Neutrophil (primary cell): ENCODE data around the gene SENP8.

Experiments
- H3K27ac ChIP-seq: fragments of 200-600 bp; sonication (generic); 2 replicates; pipeline ENCODE4 v1.5.1; 2016; ENCODE audit warnings: mild to moderate bottlenecking, moderate library complexity
- H3K27me3 ChIP-seq: fragments of 200-600 bp; sonication (generic); 2 replicates; pipeline ENCODE4 v1.6.0; 2016; ENCODE audit warnings: mild to moderate bottlenecking
- H3K36me3 ChIP-seq: fragments of 200-600 bp; sonication (generic); 2 replicates; pipeline ENCODE4 v1.5.1; 2017
- H3K4me1 ChIP-seq, 2 experiments: fragments of 200-600 bp in 1 of 2; sonication (generic) in 1 of 2; 1 replicate in 1 of 2; 2 replicates in 1 of 2; pipeline versions ENCODE4 v1.5.1 to v1.6.1; 2013 to 2016; ENCODE audit warnings: low read depth in 1 of 2, low read length in 1 of 2, mild to moderate bottlenecking in 1 of 2, moderate library complexity in 1 of 2; ENCODE audit not compliant: control insufficient read depth in 1 of 2, insufficient read depth in 1 of 2
- H3K4me3 ChIP-seq, 2 experiments: fragments of 200-600 bp in 1 of 2; sonication (generic) in 1 of 2; 1 replicate in 1 of 2; 2 replicates in 1 of 2; pipeline ENCODE4 v1.5.1; 2013 to 2016; ENCODE audit warnings: low read depth in 1 of 2, low read length in 1 of 2, mild to moderate bottlenecking in 1 of 2, moderate library complexity in 1 of 2
- H3K9me3 ChIP-seq: fragments of 200-600 bp; sonication (generic); 2 replicates; pipeline ENCODE4 v1.5.1; 2016
- CTCF ChIP-seq: fragments of 200-600 bp; sonication (generic); IDR thresholded peaks from 2 replicates; pipeline ENCODE4 v1.5.1; 2016; ENCODE audit warnings: antibody characterized with exemption

Gene SENP8

GRCh38 chr15:72105111-72105510, 13.1 kb upstream of the SENP8 start:
- H3K4me1 ChIP-seq = peaks cover 7 to 8% of the 10 kb centered on the region in 2 experiments
- H3K36me3 ChIP-seq = no peaks in the 10 kb centered on the region
- no peak for TF ChIP-seq CTCF
- no peaks in the 10 kb centered on the region for H3K27me3 ChIP-seq
- no peaks in the 10 kb centered on the region for H3K9me3 ChIP-seq
- no peak overlapping the region for H3K27ac ChIP-seq
- no peak overlapping the region for H3K4me3 ChIP-seq

DNA sequence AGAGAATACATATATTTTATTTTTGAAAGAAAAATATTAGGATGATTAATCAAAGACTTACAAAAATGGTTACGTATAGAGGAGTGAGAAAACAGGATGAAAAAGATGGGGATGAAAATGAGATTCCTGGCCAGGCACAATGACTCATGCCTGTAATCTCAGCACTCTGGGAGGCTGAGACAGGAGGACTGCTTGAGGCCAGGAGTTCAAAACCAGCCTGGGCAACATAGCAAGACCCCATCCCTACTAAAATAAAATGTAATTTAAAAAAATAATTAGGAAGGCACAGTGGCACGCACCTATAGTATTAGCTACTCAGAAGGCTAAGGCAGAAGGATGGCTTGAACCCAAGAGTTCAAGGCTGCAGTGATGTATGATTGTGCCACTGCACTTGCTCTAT, 12.1 kb upstream of the SENP8 start:
- Histone ChIP-seq H3K27ac (no peak overlapping the region), H3K4me1 (peaks cover 7 to 8% of the 10 kb centered on the region in 2 experiments), H3K36me3 (no peaks in the 10 kb centered on the region), H3K27me3 (no peaks in the 10 kb centered on the region), H3K9me3 (no peaks in the 10 kb centered on the region), H3K4me3 (no peak overlapping the region)
- no peak for TF ChIP-seq CTCF

- Histone ChIP-seq H3K4me3 (no peak overlapping the region), H3K36me3 (no peaks in the 10 kb centered on the region), H3K9me3 (no peaks in the 10 kb centered on the region), H3K27me3 (no peaks in the 10 kb centered on the region), H3K27ac (no peak overlapping the region), H3K4me1 (no peaks in the 10 kb centered on the region)
- no peak for TF ChIP-seq CTCF
Observed at GRCh38 chr15:72110355-72110754, 7.8 kb upstream of the SENP8 start.

DNA sequence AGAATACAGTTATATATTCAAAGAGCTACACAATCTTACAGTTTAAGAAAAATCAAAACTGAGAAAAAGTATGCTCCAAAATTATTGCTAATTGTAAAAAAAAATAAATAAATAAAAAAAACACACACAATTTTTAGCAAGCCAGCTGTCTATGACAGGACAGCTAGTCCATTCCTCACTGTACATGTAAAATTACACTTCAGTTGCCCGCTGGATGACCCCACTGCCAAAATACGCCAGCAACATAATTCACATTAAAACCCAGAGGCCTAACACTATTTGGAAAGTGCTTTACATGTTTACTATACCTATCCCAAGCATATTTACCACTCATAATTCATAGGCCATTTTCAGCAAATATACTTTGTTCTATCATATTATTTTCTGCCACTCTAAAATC, 6.1 kb upstream of the SENP8 start:
- Histone ChIP-seq H3K36me3 (no peaks in the 10 kb centered on the region), H3K4me1 (peaks cover 5% of the 10 kb centered on the region in 2 experiments), H3K27ac (no peak overlapping the region), H3K27me3 (peaks cover 9% of the 10 kb centered on the region), H3K4me3 (no peak overlapping the region), H3K9me3 (no peaks in the 10 kb centered on the region)
- no peak for TF ChIP-seq CTCF

GRCh38 chr15:72112805-72113204, 5.4 kb upstream of the SENP8 start:
- Histone ChIP-seq H3K4me3 (no peak overlapping the region), H3K27ac (no peak overlapping the region), H3K27me3 (peaks cover 13% of the 10 kb centered on the region), H3K9me3 (no peaks in the 10 kb centered on the region), H3K4me1 (peaks cover 8 to 10% of the 10 kb centered on the region in 2 experiments), H3K36me3 (no peaks in the 10 kb centered on the region)
- no peak for TF ChIP-seq CTCF
